ENCODE measurements around the gene OR13C2.
"Not testable (repeated sequence)": the region's sequence is repeated elsewhere in the genome, so short reads cannot be mapped to it uniquely, and the experiment has no call there.

The OR13C2 gene, protein sequence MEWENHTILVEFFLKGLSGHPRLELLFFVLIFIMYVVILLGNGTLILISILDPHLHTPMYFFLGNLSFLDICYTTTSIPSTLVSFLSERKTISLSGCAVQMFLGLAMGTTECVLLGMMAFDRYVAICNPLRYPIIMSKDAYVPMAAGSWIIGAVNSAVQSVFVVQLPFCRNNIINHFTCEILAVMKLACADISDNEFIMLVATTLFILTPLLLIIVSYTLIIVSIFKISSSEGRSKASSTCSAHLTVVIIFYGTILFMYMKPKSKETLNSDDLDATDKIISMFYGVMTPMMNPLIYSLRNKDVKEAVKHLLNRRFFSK

DNA sequence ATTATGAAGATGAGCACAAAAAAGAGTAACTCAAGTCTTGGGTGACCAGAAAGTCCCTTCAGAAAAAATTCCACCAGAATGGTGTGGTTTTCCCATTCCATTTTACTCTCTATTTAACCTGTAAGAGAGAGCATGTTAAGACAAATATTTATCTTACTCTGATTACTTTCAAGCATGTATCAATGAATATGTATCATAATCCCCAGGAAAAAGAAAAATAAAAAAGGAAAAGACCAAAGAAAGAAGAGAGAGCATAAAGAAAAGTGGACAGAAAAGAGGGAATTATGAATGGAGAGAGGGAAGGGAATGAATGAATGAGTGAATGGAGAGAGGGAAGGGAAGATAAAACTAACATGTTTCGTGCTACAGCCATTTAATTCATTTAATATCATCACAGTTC lies at the start of gene OR13C2:
OR13C2 (minus strand) TSS at position 101 of the 400 bp plus-strand sequence; CDS start at position 101, 0 bp downstream.
- H3K9me3 ChIP-seq (ENCODE audit: control insufficient read depth in 5 of 5, low read length in 5 of 5); H3K4me3 ChIP-seq (ENCODE audit: low read depth in 1 of 5, low read length in 5 of 5); H3K36me3 ChIP-seq (ENCODE audit: control insufficient read depth in 5 of 5, insufficient read depth in 5 of 5, low read length in 5 of 5); H3K27me3 ChIP-seq (ENCODE audit: control insufficient read depth in 5 of 5, insufficient read depth in 4 of 5, low read length in 5 of 5); H3K27ac ChIP-seq (ENCODE audit: low read depth, low read length); H3K4me1 ChIP-seq (ENCODE audit: control insufficient read depth in 5 of 5, insufficient read depth in 5 of 5, low read length in 5 of 5); H3K9ac ChIP-seq (ENCODE audit: low read length in 5 of 5): not testable (repeated sequence)

DNA sequence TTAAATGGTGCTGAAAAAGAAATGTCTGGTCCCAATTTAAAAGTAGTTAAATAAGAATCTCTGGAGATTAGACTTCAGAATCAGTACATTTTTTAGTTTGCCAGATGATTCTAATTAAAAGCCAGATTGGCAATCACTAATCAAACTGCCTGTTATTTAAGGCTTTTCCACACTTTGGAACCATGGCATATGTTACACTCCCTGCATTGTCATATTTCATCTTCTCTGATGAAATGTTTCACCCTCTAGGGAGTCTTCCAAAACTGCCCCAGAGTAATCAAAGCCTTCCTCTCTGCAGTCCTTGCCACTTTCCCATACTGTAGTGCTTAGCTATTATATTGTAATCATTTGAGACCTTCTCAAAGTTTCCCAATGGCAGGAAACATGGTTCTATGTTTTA lies 30.0 kb upstream of the OR13C2 start:
- no peak overlapping the region for H3K9ac ChIP-seq (ENCODE audit: low read length in 5 of 5)
- no peak overlapping the region for H3K27ac ChIP-seq (ENCODE audit: low read depth, low read length)
- H3K36me3 ChIP-seq (ENCODE audit: control insufficient read depth in 5 of 5, insufficient read depth in 5 of 5, low read length in 5 of 5): no peaks in the 10 kb centered on the region
- peaks cover 0 to 7% (median 0%) of the 10 kb centered on the region in 5 donors for H3K27me3 ChIP-seq (ENCODE audit: control insufficient read depth in 5 of 5, insufficient read depth in 4 of 5, low read length in 5 of 5)
- peaks cover 0 to 4% (median 2%) of the 10 kb centered on the region in 5 donors for H3K4me1 ChIP-seq (ENCODE audit: control insufficient read depth in 5 of 5, insufficient read depth in 5 of 5, low read length in 5 of 5)
- H3K9me3 ChIP-seq (ENCODE audit: control insufficient read depth in 5 of 5, low read length in 5 of 5): peaks cover 2 to 18% (median 14%) of the 10 kb centered on the region in 5 donors
- no peak overlapping the region for H3K4me3 ChIP-seq (ENCODE audit: low read depth in 1 of 5, low read length in 5 of 5)

DNA sequence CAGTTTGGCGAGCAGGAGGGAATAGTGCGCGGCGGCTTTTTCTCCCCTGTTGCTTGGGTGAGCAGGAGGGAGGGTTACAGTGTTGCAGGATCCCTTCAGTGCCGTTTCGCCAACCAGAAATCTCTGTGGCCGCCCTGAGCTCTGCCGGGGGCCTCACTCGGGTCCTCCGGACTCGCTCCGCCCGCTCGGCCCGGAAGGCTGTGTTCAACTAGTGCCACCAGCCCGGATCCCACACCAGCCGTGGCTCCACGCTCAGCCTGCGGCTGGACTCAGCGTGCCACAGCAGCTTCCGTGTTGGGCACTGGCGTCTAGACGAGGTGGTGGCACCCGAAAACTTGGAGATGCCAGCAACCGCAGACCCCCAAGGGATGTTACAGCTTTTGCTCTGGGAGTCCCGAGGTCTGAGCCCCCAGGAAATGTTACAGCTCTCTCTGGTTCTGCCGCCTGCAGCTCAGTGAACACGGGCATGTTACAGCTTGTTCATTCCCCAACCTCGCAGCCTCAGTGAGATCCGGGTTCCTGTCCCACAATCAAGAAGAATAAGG lies 28.6 kb upstream of the OR13C2 start:
- Histone ChIP-seq H3K9ac (ENCODE audit: low read length in 5 of 5) (no peak overlapping the region), H3K27me3 (ENCODE audit: control insufficient read depth in 5 of 5, insufficient read depth in 4 of 5, low read length in 5 of 5) (peaks cover 0 to 7% (median 0%) of the 10 kb centered on the region in 5 donors), H3K4me3 (ENCODE audit: low read depth in 1 of 5, low read length in 5 of 5) (no peak overlapping the region), H3K4me1 (ENCODE audit: control insufficient read depth in 5 of 5, insufficient read depth in 5 of 5, low read length in 5 of 5) (peaks cover 0 to 4% (median 2%) of the 10 kb centered on the region in 5 donors), H3K9me3 (ENCODE audit: control insufficient read depth in 5 of 5, low read length in 5 of 5) (peaks cover 2 to 16% (median 12%) of the 10 kb centered on the region in 5 donors), H3K36me3 (ENCODE audit: control insufficient read depth in 5 of 5, insufficient read depth in 5 of 5, low read length in 5 of 5) (no peaks in the 10 kb centered on the region), H3K27ac (ENCODE audit: low read depth, low read length) (no peak overlapping the region)

DNA sequence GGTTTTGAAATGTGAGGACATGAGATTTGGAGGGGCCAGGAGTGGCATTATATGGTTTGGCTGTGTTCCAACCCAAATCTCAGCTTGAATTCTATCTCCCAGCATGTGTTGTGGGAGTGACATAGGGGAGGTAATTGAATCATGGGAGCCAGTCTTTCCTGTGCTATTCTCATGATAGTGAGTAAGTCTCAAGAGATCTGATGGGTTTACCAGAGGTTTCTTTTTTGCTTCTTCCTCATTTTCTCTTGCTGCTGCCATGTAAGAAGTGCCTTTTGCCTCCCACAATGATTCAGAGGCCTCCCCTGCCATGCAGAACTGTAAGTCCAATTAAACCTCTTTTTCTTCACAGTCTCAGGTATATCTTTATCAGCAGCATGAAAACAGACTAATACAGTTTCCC lies 20.5 kb upstream of the OR13C2 start:
- not testable (repeated sequence) for H3K27ac ChIP-seq (ENCODE audit: low read depth, low read length); H3K4me3 ChIP-seq (ENCODE audit: low read depth in 1 of 5, low read length in 5 of 5); H3K9me3 ChIP-seq (ENCODE audit: control insufficient read depth in 5 of 5, low read length in 5 of 5); H3K36me3 ChIP-seq (ENCODE audit: control insufficient read depth in 5 of 5, insufficient read depth in 5 of 5, low read length in 5 of 5); H3K27me3 ChIP-seq (ENCODE audit: control insufficient read depth in 5 of 5, insufficient read depth in 4 of 5, low read length in 5 of 5); H3K4me1 ChIP-seq (ENCODE audit: control insufficient read depth in 5 of 5, insufficient read depth in 5 of 5, low read length in 5 of 5); H3K9ac ChIP-seq (ENCODE audit: low read length in 5 of 5)

DNA sequence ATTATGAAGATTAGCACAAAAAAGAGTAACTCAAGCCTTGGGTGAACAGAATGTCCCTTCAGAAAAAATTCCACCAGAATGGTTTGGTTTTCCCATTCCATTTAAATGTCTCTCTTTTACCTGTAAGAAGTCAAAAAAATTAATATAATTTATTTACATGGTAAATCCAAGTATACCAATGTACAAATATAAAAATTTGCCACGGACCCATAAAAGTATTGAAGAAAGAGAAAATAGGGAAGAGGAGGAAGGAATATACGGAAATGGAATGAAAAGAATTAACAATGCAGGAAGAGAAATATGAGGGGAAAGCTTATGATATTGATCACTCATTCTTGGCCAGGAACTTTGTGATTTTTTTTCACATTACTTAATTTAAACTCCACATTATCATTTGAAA lies 12.7 kb upstream of the OR13C2 start, which contains the start of gene OR13C9:
OR13C9 (minus strand) TSS at position 101 of the 400 bp plus-strand sequence; CDS start at position 101, 0 bp downstream.
- Histone ChIP-seq H3K9ac (ENCODE audit: low read length in 5 of 5) (no peak within 1 kb of the TSS), H3K27ac (ENCODE audit: low read depth, low read length) (no peak within 1 kb of the TSS)

DNA sequence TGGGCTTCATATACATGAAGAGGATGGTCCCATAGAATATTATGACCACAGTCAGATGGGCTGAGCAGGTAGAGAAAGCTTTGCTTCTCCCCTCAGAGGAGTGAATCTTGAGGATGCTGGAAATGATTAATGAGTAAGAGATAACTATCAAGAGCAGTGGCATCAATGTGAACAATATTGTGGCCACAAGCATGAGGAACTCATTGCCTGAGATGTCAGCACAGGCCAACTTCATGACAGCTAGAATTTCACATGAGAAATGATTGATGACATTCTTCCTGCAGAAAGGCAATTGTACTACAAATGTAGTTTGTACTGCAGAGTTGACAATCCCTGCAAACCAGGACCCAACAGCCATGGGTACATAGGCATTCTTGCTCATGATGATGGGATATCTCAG lies 12.0 kb upstream of the OR13C2 start:
- H3K9me3 ChIP-seq (ENCODE audit: control insufficient read depth in 5 of 5, low read length in 5 of 5): no peaks in the 10 kb centered on the region
- no peak overlapping the region for H3K27ac ChIP-seq (ENCODE audit: low read depth, low read length)
- H3K4me1 ChIP-seq (ENCODE audit: control insufficient read depth in 5 of 5, insufficient read depth in 5 of 5, low read length in 5 of 5): no peaks in the 10 kb centered on the region
- H3K4me3 ChIP-seq (ENCODE audit: low read depth in 1 of 5, low read length in 5 of 5): no peak overlapping the region
- H3K36me3 ChIP-seq (ENCODE audit: control insufficient read depth in 5 of 5, insufficient read depth in 5 of 5, low read length in 5 of 5): no peaks in the 10 kb centered on the region
- H3K9ac ChIP-seq (ENCODE audit: low read length in 5 of 5): no peak overlapping the region
- H3K27me3 ChIP-seq (ENCODE audit: control insufficient read depth in 5 of 5, insufficient read depth in 4 of 5, low read length in 5 of 5): no peaks in the 10 kb centered on the region

More for the DNA sequence above, 12.7 kb upstream of the OR13C2 start, which contains the start of gene OR13C9:
- no peaks in the 10 kb centered on the region for H3K9me3 ChIP-seq (ENCODE audit: control insufficient read depth in 5 of 5, low read length in 5 of 5)
- H3K4me1 ChIP-seq (ENCODE audit: control insufficient read depth in 5 of 5, insufficient read depth in 5 of 5, low read length in 5 of 5): no peaks in the 10 kb centered on the region
- no peaks in the 10 kb centered on the region for H3K27me3 ChIP-seq (ENCODE audit: control insufficient read depth in 5 of 5, insufficient read depth in 4 of 5, low read length in 5 of 5)
- H3K36me3 ChIP-seq (ENCODE audit: control insufficient read depth in 5 of 5, insufficient read depth in 5 of 5, low read length in 5 of 5): no peaks in the 10 kb centered on the region
- no peak within 1 kb of the TSS for H3K4me3 ChIP-seq (ENCODE audit: low read depth in 1 of 5, low read length in 5 of 5)

DNA sequence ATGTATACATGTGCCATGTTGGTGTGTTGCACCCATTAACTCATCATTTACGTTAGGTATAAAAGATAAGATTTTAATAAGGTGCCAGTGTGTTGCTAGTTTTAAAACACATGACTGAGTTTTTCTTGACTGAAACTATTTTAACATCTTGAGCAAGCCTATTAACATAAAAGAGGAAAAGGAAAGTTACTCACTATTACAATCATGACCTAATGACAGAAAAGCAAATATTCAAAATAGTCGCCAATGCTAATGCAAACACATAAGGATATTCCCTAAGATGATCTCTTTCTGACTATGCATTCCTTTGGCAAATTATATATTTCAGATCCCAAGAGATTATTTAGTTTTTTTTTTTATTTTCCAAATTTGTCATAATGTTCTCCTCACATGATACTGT lies 5.8 kb upstream of the OR13C2 start:
- no peaks in the 10 kb centered on the region for H3K9me3 ChIP-seq (ENCODE audit: control insufficient read depth in 5 of 5, low read length in 5 of 5)
- no peaks in the 10 kb centered on the region for H3K36me3 ChIP-seq (ENCODE audit: control insufficient read depth in 5 of 5, insufficient read depth in 5 of 5, low read length in 5 of 5)
- H3K4me1 ChIP-seq (ENCODE audit: control insufficient read depth in 5 of 5, insufficient read depth in 5 of 5, low read length in 5 of 5): no peaks in the 10 kb centered on the region
- H3K9ac ChIP-seq (ENCODE audit: low read length in 5 of 5): no peak overlapping the region
- no peak overlapping the region for H3K4me3 ChIP-seq (ENCODE audit: low read depth in 1 of 5, low read length in 5 of 5)
- no peak overlapping the region for H3K27ac ChIP-seq (ENCODE audit: low read depth, low read length)
- H3K27me3 ChIP-seq (ENCODE audit: control insufficient read depth in 5 of 5, insufficient read depth in 4 of 5, low read length in 5 of 5): no peaks in the 10 kb centered on the region

DNA sequence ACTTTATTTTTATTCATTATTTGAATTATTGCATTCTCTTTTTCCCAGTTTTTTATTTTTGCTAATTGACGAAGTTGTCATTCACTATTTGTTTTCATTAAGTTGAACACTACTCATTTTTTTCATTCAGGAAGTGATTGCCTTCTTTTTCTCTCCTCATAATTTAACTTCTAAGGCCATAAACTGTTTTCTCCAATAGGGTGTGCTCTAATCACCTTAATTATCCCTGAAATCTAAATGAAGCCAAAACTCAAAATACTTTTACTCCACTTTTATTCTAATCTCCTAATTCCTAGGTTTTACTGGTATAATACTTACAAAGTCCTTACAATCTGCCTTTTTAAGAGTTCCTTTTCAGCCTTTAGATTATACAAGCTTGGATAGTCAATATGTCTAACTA lies 2.9 kb upstream of the OR13C2 start:
- H3K4me3 ChIP-seq (ENCODE audit: low read depth in 1 of 5, low read length in 5 of 5): no peak overlapping the region
- H3K27me3 ChIP-seq (ENCODE audit: control insufficient read depth in 5 of 5, insufficient read depth in 4 of 5, low read length in 5 of 5): no peaks in the 10 kb centered on the region
- no peaks in the 10 kb centered on the region for H3K4me1 ChIP-seq (ENCODE audit: control insufficient read depth in 5 of 5, insufficient read depth in 5 of 5, low read length in 5 of 5)
- no peak overlapping the region for H3K27ac ChIP-seq (ENCODE audit: low read depth, low read length)
- H3K9me3 ChIP-seq (ENCODE audit: control insufficient read depth in 5 of 5, low read length in 5 of 5): no peaks in the 10 kb centered on the region
- no peaks in the 10 kb centered on the region for H3K36me3 ChIP-seq (ENCODE audit: control insufficient read depth in 5 of 5, insufficient read depth in 5 of 5, low read length in 5 of 5)
- no peak overlapping the region for H3K9ac ChIP-seq (ENCODE audit: low read length in 5 of 5)

DNA sequence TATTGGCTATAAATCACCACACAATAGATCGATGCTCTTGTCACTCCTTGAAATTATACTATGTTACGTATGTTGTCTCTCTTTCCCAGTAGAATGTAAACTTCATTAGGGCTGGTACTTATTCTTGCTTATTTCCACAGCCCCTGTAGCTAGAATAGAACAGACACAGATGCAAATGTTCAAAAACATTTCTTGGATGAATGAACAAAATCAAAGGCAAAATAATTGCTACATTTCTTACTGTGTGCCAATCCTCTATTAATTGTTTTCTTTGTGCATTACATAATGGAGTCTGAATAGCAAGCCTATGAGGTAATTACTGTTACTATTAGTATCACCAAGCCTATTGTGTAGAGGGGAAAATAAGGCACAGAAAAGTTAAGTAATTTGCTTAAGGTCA lies 725 bp upstream of the OR13C2 start:
- H3K9me3 ChIP-seq (ENCODE audit: control insufficient read depth in 5 of 5, low read length in 5 of 5): no peaks in the 10 kb centered on the region
- H3K36me3 ChIP-seq (ENCODE audit: control insufficient read depth in 5 of 5, insufficient read depth in 5 of 5, low read length in 5 of 5): no peaks in the 10 kb centered on the region
- H3K4me3 ChIP-seq (ENCODE audit: low read depth in 1 of 5, low read length in 5 of 5): no peak overlapping the region
- H3K9ac ChIP-seq (ENCODE audit: low read length in 5 of 5): no peak overlapping the region
- H3K27ac ChIP-seq (ENCODE audit: low read depth, low read length): no peak overlapping the region
- no peaks in the 10 kb centered on the region for H3K4me1 ChIP-seq (ENCODE audit: control insufficient read depth in 5 of 5, insufficient read depth in 5 of 5, low read length in 5 of 5)
- no peaks in the 10 kb centered on the region for H3K27me3 ChIP-seq (ENCODE audit: control insufficient read depth in 5 of 5, insufficient read depth in 4 of 5, low read length in 5 of 5)

DNA sequence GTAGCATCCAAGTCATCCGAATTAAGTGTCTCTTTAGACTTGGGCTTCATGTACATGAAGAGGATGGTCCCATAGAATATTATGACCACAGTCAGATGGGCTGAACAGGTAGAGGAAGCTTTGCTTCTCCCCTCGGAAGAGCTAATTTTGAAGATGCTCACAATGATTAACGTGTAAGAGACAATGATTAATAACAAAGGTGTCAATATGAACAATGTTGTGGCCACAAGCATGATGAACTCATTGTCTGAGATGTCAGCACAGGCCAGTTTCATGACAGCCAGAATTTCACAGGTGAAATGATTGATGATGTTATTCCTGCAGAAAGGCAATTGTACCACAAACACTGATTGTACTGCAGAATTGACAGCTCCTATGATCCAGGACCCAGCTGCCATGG lies 626 bp downstream of the OR13C2 start:
- no peaks in the 10 kb centered on the region for H3K27me3 ChIP-seq (ENCODE audit: control insufficient read depth in 5 of 5, insufficient read depth in 4 of 5, low read length in 5 of 5)
- no peaks in the 10 kb centered on the region for H3K36me3 ChIP-seq (ENCODE audit: control insufficient read depth in 5 of 5, insufficient read depth in 5 of 5, low read length in 5 of 5)
- no peak overlapping the region for H3K27ac ChIP-seq (ENCODE audit: low read depth, low read length)
- H3K4me3 ChIP-seq (ENCODE audit: low read depth in 1 of 5, low read length in 5 of 5): no peak overlapping the region
- H3K4me1 ChIP-seq (ENCODE audit: control insufficient read depth in 5 of 5, insufficient read depth in 5 of 5, low read length in 5 of 5): no peaks in the 10 kb centered on the region
- no peaks in the 10 kb centered on the region for H3K9me3 ChIP-seq (ENCODE audit: control insufficient read depth in 5 of 5, low read length in 5 of 5)
- no peak overlapping the region for H3K9ac ChIP-seq (ENCODE audit: low read length in 5 of 5)
